H9 (cell line): ENCODE measurements around the gene EPHA10. TPM values are rescaled to one million over a fixed set of nuclear protein-coding genes. Genes with fewer than 3 reads are reported as not detected.

Experiments used
- DNase-seq: peaks from one replicate; pipeline ENCODE4 v3.0.0-alpha.2; 2017
- H2AFZ ChIP-seq: one replicate; pipeline ENCODE4 v1.6.1; 2013; ENCODE audit warnings: mild to moderate bottlenecking, low read length, control low read depth, moderate library complexity
- H2AK5ac ChIP-seq: 2 replicates; pipeline ENCODE4 v1.6.1; 2013; ENCODE audit warnings: low read length, control low read depth, mixed read lengths; ENCODE audit not compliant: insufficient read length
- H2BK120ac ChIP-seq: one replicate; pipeline ENCODE4 v1.6.1; 2013; ENCODE audit warnings: low read depth, mild to moderate bottlenecking, low read length, control low read depth, inconsistent platforms; ENCODE audit not compliant: poor library complexity, severe bottlenecking
- H2BK12ac ChIP-seq: 2 replicates; pipeline ENCODE4 v1.6.1; 2013; ENCODE audit warnings: low read length, control low read depth, mixed read lengths, low read depth; ENCODE audit not compliant: insufficient read length
- H2BK15ac ChIP-seq: 2 replicates; pipeline ENCODE4 v1.6.1; 2013; ENCODE audit warnings: low read depth, low read length, control low read depth
- H2BK20ac ChIP-seq: one replicate; pipeline ENCODE4 v1.6.1; 2013; ENCODE audit warnings: low read depth, mild to moderate bottlenecking, low read length, control low read depth, inconsistent platforms; ENCODE audit not compliant: poor library complexity, severe bottlenecking
- H2BK5ac ChIP-seq: 2 replicates; pipeline ENCODE4 v1.6.1; 2013; ENCODE audit warnings: low read length, control low read depth, mixed read lengths; ENCODE audit not compliant: insufficient read length
- H3K14ac ChIP-seq: 2 replicates; pipeline ENCODE4 v1.6.1; 2013; ENCODE audit warnings: low read length, control low read depth; ENCODE audit not compliant: insufficient read depth
- H3K18ac ChIP-seq: 2 replicates; pipeline ENCODE4 v1.6.1; 2013; ENCODE audit warnings: low read depth, mild to moderate bottlenecking, mixed read lengths, low read length, control low read depth; ENCODE audit not compliant: insufficient read length
- H3K23ac ChIP-seq: 2 replicates; pipeline ENCODE4 v1.6.1; 2013; ENCODE audit warnings: low read length, control low read depth, mixed read lengths, low read depth; ENCODE audit not compliant: insufficient read length
- H3K23me2 ChIP-seq: 2 replicates; pipeline ENCODE4 v1.6.1; 2013; ENCODE audit warnings: low read depth, mild to moderate bottlenecking, mixed read lengths, low read length, control low read depth; ENCODE audit not compliant: insufficient read length, poor library complexity, severe bottlenecking
- H3K27ac ChIP-seq: 2 replicates; pipeline ENCODE4 v1.5.1; 2013; ENCODE audit warnings: low read length, control low read depth, mixed read lengths, low read depth; ENCODE audit not compliant: insufficient read length
- H3K27me3 ChIP-seq: 2 replicates; pipeline ENCODE4 v1.6.1; 2013; ENCODE audit warnings: low read length, control low read depth, inconsistent platforms; ENCODE audit not compliant: insufficient read depth
- H3K4ac ChIP-seq: 2 replicates; pipeline ENCODE4 v1.6.1; 2013; ENCODE audit warnings: low read depth, mild to moderate bottlenecking, control low read depth, inconsistent platforms, low read length, moderate library complexity
- H3K4me1 ChIP-seq: 2 replicates; pipeline ENCODE4 v1.6.1; 2013; ENCODE audit warnings: low read length, control low read depth, inconsistent platforms; ENCODE audit not compliant: insufficient read depth
- H3K4me2 ChIP-seq: 2 replicates; pipeline ENCODE4 v1.6.1; 2013; ENCODE audit warnings: low read length, control low read depth, mixed read lengths; ENCODE audit not compliant: insufficient read length, insufficient read depth
- H3K56ac ChIP-seq: 2 replicates; pipeline ENCODE4 v1.6.1; 2013; ENCODE audit warnings: low read depth, mild to moderate bottlenecking, mixed read lengths, low read length, control low read depth; ENCODE audit not compliant: insufficient read length
- H3K79me1 ChIP-seq: 2 replicates; pipeline ENCODE4 v1.6.1; 2013; ENCODE audit warnings: low read depth, mild to moderate bottlenecking, moderate library complexity, low read length, control low read depth, inconsistent platforms; ENCODE audit not compliant: insufficient read depth, poor library complexity, severe bottlenecking
- H3K79me2 ChIP-seq: 2 replicates; pipeline ENCODE4 v1.6.1; 2013; ENCODE audit warnings: low read length, control low read depth, inconsistent platforms; ENCODE audit not compliant: insufficient read depth
- H3K9ac ChIP-seq: 2 replicates; pipeline ENCODE4 v1.6.1; 2013; ENCODE audit warnings: low read length, control low read depth, mixed read lengths; ENCODE audit not compliant: insufficient read length; ENCODE audit errors: extremely low read depth
- H3K9me3 ChIP-seq: one replicate; pipeline ENCODE4 v1.6.1; 2013; ENCODE audit warnings: low read depth, low read length, inconsistent platforms; ENCODE audit not compliant: control insufficient read depth
- H3T11ph ChIP-seq: one replicate; pipeline ENCODE4 v1.6.1; 2013; ENCODE audit warnings: mild to moderate bottlenecking, low read length, control low read depth, inconsistent platforms
- H4K20me1 ChIP-seq: one replicate; pipeline ENCODE4 v1.6.1; 2013; ENCODE audit not compliant: control insufficient read depth, insufficient read length, insufficient read depth
- H4K5ac ChIP-seq: 2 replicates; pipeline ENCODE4 v1.6.1; 2013; ENCODE audit warnings: low read depth, mild to moderate bottlenecking, mixed read lengths, low read length, control low read depth; ENCODE audit not compliant: insufficient read length
- H4K8ac ChIP-seq: replicated peaks from 2 replicates; pipeline ENCODE4 v1.6.1; 2013; ENCODE audit warnings: low read length, control low read depth, mixed read lengths, low read depth; ENCODE audit not compliant: insufficient read length
- H4K91ac ChIP-seq: 2 replicates; pipeline ENCODE4 v1.6.1; 2013; ENCODE audit warnings: low read depth, mild to moderate bottlenecking, moderate library complexity, mixed read lengths, low read length, control low read depth; ENCODE audit not compliant: insufficient read length
- H3K27ac Mint-ChIP-seq, 3 experiments: 2 replicates in 2 of 3; 3 replicates in 1 of 3; pipeline ENCODE4 v1.8.0; 2020 to 2021; ENCODE audit warnings: mixed read lengths in 3 of 3, mild to moderate bottlenecking in 1 of 3, moderate library complexity in 1 of 3
- H3K27me3 Mint-ChIP-seq: 2 replicates; pipeline ENCODE4 v1.8.0; 2021; ENCODE audit warnings: low read depth, mild to moderate bottlenecking, moderate library complexity, mixed read lengths
- H3K36me3 Mint-ChIP-seq, 3 experiments: 2 replicates in 2 of 3; 3 replicates in 1 of 3; pipeline ENCODE4 v1.8.0; 2020 to 2021; ENCODE audit warnings: low read depth in 3 of 3, mixed read lengths in 3 of 3; ENCODE audit not compliant: insufficient read depth in 1 of 3
- H3K4me1 Mint-ChIP-seq, 2 experiments: 2 replicates each; pipeline ENCODE4 v1.8.0; 2020; ENCODE audit warnings: mixed read lengths in 2 of 2
- H3K4me3 Mint-ChIP-seq, 2 experiments: 2 replicates in 1 of 2; 3 replicates in 1 of 2; pipeline ENCODE4 v1.8.0; 2020 to 2021; ENCODE audit warnings: mild to moderate bottlenecking in 2 of 2, mixed read lengths in 2 of 2, moderate library complexity in 1 of 2
- H3K9me3 Mint-ChIP-seq, 2 experiments: 2 replicates in 1 of 2; 3 replicates in 1 of 2; pipeline ENCODE4 v1.8.0; 2020; ENCODE audit warnings: mild to moderate bottlenecking in 2 of 2, mixed read lengths in 2 of 2, moderate library complexity in 1 of 2
- CTCF ChIP-seq: fragments of 200-600 bp; sonication (generic); conservative IDR thresholded peaks from 3 replicates; pipeline ENCODE4 v1.8.0; 2021; ENCODE audit warnings: antibody characterized with exemption, mild to moderate bottlenecking
- WGBS: extraction: QIAGEN DNeasy Blood & Tissue Kit; methylation state at CpG from one replicate; pipeline ENCODE4 v1.1.7; 2013; ENCODE audit warnings: missing lambda C conversion rate, low lambda C conversion rate, mixed read lengths; ENCODE audit not compliant: insufficient read length; ENCODE audit errors: extremely low coverage; 5-methylcytosine and 5-hydroxymethylcytosine counted together
- total RNA-seq: library from RNA; stranded (reverse); gene quantifications from 2 replicates; pipeline ENCODE4 v1.2.1, GENCODE V29; 2021

Gene EPHA10
- total RNA-seq, 1 experiment from 2014 or later: 0.96 TPM

GRCh38 chr1:37759451-37759850 is 5.5 kb downstream of the EPHA10 start:
- no peak overlapping the region for H4K91ac ChIP-seq
- Mint-ChIP-seq H3K9me3 (no peaks in the 10 kb centered on the region; a peak in 1 of 5 replicates), H3K27ac (no peak overlapping the region), H3K27me3 (no peaks in the 10 kb centered on the region), H3K36me3 (no peaks in the 10 kb centered on the region), H3K4me3 (no peak overlapping the region), H3K4me1 (peaks cover 1 to 4% of the 10 kb centered on the region in 2 experiments)
- no peak overlapping the region for H3K27ac ChIP-seq
- H4K8ac ChIP-seq: no peak overlapping the region
- H3K27me3 ChIP-seq: peaks cover 32% of the 10 kb centered on the region
- no CpG with 5 or more reads among the region's 2 CpGs for WGBS
- H3K23ac ChIP-seq: no peak overlapping the region
- no peaks in the 10 kb centered on the region for H3K79me1 ChIP-seq
- H2BK15ac ChIP-seq: no peak overlapping the region
- H2BK20ac ChIP-seq: no peak overlapping the region
- H2BK5ac ChIP-seq: no peak overlapping the region
- no peaks in the 10 kb centered on the region for H4K20me1 ChIP-seq
- DNase-seq: no peak
- H2BK120ac ChIP-seq: no peak overlapping the region
- H4K5ac ChIP-seq: no peak overlapping the region
- no peak overlapping the region for H3K4me2 ChIP-seq
- H3K18ac ChIP-seq: no peak overlapping the region
- H3K9me3 ChIP-seq: no peaks in the 10 kb centered on the region
- no peak overlapping the region for H2BK12ac ChIP-seq
- H3K23me2 ChIP-seq: no peaks in the 10 kb centered on the region
- H3K14ac ChIP-seq: no peak overlapping the region
- no peak overlapping the region for H2AK5ac ChIP-seq
- H3T11ph ChIP-seq: no peak overlapping the region
- no peak overlapping the region for H3K4ac ChIP-seq
- H3K9ac ChIP-seq: no peak overlapping the region
- no peak overlapping the region for H2AFZ ChIP-seq
- H3K4me1 ChIP-seq: no peaks in the 10 kb centered on the region
- H3K56ac ChIP-seq: no peak overlapping the region
- no peaks in the 10 kb centered on the region for H3K79me2 ChIP-seq
- TF ChIP-seq CTCF: no peak
